ENCODE measurements around the gene DNAH1.

The DNAH1 gene

DNA sequence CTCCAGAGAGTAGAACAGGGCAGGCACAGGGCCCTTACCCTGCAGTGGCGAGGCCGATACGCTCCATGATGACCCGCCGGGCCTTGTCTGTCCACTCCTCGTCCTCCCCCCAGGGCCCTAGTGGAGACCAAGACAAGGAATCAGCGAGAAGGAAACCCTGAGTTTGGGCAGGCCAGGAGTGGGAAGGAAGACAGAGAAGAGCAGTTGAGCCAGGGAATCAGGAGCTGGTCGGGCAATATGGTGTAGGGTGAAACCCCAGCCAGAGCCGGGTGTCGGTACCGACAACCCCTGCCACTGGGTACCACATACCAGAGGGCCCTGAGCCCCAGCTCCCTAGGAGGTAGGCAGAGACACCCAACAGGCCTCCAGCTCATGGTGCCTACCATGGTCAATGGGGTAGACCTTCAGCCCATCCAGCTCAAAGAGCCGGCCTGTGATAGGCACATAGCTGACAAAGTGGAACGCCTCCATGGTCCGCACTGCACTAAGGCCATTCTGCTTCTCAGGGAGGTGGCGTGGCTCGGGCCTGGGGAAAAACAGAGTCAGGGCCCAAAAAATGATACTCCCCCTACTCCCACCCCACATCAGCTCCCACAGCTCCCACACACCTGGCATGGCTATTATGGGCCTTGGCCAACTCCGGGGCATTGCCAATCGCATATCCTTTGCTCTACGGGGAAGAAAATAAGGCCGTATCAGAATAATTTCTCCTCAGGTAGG, 90.8 kb downstream of the DNAH1 start:
- no peak for DNase-seq

- no peak for DNase-seq
Measured at GRCh38 chr3:52407779-52408178, 91.7 kb downstream of the DNAH1 start.

- DNase-seq: no peak
Measured at GRCh38 chr3:52408466-52408865, 92.3 kb downstream of the DNAH1 start.

DNA sequence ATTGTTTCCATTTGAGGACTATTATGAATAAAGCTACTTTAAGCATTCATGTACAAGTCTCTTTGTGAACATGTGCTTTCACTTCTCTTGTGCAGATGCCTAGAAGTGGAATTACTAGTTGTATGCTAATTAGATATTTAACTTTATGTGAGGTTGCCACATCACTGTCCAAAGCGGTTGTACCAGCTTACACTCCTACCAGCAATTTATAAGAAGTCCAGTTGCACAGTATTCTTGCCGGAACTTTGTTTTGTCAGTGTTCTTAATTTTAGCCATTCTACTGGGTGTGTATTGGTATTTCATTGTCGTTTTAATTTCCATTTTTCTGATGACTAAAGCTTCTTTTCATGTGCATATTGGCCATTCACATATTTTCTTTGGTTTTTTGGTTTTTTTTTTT, 99.7 kb downstream of the DNAH1 start:
- DNase-seq: no peak

DNA sequence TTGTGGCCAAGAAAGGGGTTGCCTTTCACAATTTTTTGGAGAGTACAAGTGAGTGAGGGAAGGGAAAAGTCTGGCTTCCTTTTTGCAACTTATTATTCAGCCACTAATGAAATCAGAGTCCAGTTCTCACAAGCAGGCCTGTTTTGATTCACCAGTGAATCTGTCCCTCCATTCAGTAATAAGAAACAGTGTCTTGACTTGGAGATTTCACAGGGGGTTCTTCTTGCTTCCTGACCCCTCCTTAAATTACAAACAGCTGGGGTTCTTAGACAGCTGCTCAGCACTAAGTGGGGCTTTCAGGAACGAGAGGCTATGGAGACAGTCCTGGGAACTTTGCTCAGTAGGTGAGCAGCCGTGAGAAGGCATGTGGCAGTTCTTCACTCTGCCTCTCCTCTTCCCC, 104.3 kb downstream of the DNAH1 start:
- DNase-seq: no peak

GRCh38 chr3:52422669-52423068, 106.5 kb downstream of the DNAH1 start:
- no peak for DNase-seq

GRCh38 chr3:52423173-52423572, 107.1 kb downstream of the DNAH1 start:
- DNase-seq: no peak

DNA sequence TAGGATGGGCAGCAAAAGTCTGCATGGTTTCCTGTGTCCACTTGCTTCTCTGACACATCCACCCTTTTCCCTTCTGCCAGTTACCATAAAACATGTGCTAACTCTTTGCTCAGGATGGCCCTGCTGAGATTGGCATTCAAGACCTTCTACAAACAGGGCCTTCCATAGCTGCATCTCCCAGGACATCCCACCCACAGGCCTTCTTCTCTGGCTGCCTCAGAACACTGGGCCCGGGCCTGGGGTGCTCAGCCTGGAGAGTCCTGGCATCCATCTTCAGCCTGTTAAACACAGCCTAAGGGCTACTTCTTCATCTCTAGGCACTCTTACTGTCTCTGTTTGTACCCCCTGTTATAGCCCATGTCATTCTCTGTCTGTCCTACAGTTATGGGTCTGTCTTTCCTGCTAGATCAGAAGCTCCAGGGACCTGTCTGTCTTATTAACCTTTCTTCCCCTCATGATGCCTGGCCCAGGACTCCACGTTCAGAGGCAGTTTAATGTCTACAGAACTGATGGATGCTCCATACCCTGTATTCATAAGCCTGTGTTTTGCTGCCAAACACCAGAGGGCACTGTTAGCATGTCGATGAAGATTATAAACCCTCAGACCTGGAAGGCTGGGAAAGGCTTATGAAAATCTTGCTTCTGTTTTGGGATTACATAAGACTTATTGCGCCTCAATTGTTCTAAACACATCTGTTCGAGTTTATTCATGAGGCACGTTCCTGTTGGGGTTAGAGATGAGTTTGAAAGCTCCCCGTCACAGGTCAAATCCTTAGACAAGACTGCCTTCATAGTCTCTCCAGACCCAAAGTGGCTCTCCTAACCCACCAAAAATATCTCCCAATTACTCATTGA, 112.3 kb downstream of the DNAH1 start:
- no peak for DNase-seq

GRCh38 chr3:52429031-52429430, 112.9 kb downstream of the DNAH1 start:
- peak; percentile 41 for DNase-seq

- peak; percentile 82 for DNase-seq
Measured at GRCh38 chr3:52429779-52430415, 113.8 kb downstream of the DNAH1 start.

GRCh38 chr3:52430416-52430810, 114.3 kb downstream of the DNAH1 start:
- no peak for DNase-seq

DNA sequence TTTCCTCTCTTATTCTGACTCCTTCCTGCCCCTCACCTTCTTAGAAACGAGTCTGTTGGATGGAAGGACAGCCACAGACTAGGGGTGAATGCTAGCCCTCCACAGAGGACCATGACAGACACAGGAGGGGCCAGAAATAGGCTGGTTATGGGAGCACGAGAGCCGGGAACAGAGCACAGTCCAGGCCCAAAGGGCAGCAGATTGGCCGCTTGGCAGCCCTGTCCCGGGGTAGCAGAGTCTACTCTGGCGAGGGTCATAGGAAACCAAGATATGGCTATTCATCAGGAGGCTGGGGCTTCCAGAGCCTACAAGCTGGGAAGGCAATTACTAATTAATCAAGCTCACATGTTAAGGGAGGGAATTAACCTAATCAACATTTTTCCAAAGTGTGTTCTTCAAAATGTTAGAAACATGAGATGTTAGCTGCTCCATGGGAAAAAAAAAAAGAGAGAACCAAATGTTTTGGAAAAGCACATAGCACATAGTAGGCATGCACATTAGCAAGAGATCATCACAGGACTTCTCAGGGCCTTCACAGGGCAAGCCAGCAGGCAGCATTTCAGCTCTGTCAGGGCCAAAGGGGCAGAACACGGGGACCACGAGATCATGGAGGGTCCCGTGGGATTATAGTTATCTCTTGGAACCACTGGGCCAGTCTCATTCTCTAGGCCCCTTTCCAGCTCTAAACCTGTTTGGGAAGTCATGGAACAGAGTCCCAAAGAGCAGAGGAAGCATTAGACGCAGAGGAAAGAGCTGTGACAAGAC, 115.5 kb downstream of the DNAH1 start:
- no peak for DNase-seq

DNA sequence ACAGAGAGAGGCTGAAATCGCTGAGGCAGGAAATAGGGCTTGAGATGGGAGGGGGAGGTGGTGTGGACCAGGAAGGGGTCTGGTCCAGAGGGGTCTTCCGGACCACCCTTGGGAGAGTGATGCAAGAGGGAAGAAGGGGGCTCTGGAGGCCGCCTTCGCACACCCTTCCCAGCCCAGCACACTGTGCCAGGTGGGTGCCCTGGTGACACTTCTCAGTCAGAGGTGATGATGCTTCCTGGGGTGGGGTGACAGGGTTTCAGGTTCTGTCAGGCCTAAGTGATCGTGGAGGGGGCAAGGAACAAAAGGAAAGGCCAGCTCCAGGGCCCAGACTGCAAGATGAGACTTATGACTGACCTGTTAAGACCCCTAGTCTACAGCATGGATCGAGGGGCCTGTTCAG, 116.1 kb downstream of the DNAH1 start:
- peak; percentile 30 for DNase-seq

DNA sequence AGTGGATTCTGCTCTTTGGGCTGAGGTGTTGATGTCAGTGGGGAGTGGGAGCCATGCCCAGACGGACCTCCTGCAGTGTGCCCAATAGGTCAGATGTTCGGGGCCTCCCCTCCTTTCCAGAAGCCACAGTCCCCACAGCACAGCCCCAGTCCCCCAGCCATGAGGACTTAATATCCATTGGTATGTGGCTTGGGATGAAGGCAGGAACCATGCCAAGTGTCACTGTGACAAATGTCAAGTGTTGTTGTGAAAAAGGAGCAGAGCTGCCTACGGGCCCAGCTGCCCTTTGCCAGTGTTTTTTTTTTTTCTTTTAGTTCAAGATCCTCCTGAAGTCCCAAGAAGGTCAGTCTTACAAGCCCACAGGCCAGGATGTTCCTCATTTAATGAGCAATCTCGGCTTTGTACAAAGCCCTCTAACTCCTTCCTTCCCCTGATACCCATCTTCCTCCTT, 116.6 kb downstream of the DNAH1 start:
- peak; percentile 41 for DNase-seq

DNA sequence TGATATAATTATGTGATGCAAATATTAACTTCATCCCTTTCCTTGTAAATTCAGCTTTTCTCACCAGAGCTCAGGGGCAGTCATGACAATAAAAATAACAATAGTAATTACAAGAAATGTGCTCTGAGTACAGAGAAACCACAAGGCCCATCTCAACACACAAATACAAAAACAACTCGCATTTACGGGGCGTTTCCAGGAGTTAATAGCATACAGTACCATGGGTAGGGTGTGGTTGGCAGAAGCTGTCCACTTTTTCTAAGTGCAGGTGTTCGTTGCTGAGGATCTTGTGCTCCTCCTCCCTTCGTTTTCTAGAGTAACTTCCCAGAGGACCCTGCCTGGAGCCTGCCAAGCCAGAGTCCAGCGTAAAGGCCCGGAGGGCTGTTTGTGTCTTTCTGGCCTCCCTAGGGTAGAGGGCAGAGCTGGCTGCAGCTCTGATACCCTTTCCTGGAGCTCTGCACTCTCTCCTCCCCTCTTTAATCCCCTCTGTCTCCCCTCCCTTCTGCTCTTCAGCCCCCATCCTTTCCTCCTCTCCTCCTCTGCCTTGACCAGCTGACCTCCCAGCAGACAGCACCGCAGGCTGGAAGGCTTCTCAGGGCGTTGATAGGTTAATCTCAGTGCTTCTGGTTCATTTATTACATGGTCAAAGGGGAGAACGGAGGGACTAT, 117.3 kb downstream of the DNAH1 start:
- DNase-seq: peak; percentile 48

GRCh38 chr3:52433996-52434479, 117.9 kb downstream of the DNAH1 start:
- peak; percentile 29 for DNase-seq

DNA sequence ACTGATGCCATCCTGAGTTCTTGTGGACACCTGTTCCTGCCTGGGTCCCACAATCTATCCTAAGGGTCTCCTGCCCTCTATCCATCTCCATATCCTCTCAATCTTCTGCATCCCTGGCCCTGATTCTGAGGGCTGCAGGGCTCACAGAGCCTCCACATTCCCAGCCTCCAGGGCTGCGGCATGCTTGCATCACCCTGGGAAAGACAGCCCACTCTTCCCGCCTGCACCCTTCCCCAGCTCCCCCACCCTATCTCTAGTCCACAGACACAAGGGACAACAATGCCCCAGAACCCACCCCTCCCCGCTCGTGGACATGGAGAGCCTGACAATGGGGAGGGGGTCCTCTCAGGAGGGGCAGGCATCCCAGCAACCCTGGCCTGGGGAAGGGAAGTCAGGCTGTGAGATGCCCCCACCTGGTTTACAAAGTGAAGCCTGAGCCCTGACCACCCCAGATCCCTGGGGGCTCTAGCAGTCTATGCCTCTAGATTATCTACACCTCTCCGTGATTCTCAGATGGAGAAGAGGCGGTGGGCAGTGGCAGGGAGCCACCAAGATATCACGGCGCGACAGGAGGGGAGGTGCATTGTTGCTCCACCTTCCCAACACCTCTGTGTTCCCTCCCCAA, 118.5 kb downstream of the DNAH1 start:
- DNase-seq: peak; percentile 50

GRCh38 chr3:52435246-52436101, 119.4 kb downstream of the DNAH1 start:
- peak; percentile 51 for DNase-seq

- DNase-seq: peak; percentile 52
Measured at GRCh38 chr3:52436500-52437149, 120.5 kb downstream of the DNAH1 start.

Data from islet precursor cell (in vitro differentiated cells).